ENCODE results near the gene FMNL2. TPM values are rescaled to one million over a fixed set of nuclear protein-coding genes. Genes with fewer than 3 reads are reported as not detected.

FMNL2 gene
- total RNA-seq, 3 donors from 2014 or later (not counting 1 experiment from before 2014, with no cell fraction given) = 0.34 to 3.0 (median 0.78) TPM

DNA sequence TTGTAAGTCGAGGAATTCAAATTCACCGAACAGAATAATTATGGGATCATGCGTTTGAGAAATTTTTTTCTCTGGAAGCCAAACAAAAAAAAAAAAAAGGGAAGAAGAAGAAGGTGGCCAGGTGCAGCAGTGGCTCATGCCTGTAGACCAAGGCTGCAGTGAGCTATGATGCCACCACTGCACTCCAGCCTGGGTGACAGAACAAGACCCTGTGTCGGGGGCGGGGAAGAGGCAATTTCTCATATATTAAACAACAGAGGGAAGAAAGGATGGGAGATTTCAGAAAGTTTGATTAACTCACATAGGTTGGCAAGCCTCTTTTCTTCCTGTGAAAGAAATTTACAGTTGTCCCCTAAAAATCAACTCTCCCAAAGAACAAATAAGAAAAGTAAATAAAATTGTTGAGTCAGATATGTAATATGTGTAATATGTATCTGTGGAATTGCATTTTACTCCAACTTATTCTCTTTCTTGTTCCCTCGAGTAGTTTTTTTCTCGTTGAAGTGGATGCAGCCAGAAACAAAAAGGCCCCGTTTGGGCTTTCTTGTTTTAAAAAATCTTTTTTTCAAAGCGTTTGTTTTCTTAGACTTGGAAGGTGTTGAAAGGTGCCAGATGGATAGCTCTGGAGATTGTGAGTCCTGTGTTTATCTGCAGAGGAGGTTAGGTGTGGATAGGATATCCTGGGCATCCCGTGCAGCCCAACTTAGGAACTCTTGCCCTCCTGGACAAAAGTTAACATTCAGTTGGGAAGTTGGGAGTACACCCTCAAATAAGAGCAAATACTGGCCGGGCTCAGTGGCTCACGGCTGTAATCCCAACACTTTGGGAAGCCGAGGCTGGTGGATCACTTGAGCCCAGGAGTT lies 25.4 kb upstream of the FMNL2 start:
- intact Hi-C loops (cut with micrococcal nuclease) = no loop called here
- H3K4me1 Mint-ChIP-seq = no peaks in the 10 kb centered on the region
- Histone ChIP-seq H3K4me1 (ENCODE audit: control insufficient read depth, insufficient read depth, low read length) (no peaks in the 10 kb centered on the region), H3K27me3 (ENCODE audit: control insufficient read depth, insufficient read depth, low read length) (no peaks in the 10 kb centered on the region), H3K27ac (ENCODE audit: low read length) (no peak overlapping the region), H3K9me3 (ENCODE audit: control insufficient read depth, insufficient read depth, low read length) (no peaks in the 10 kb centered on the region), H3K4me3 (ENCODE audit: low read length) (no peak overlapping the region), H3K36me3 (ENCODE audit: control insufficient read depth, insufficient read depth, low read length) (no peaks in the 10 kb centered on the region)
- 90% methylated on average over 11 of the region's 13 CpGs for WGBS (ENCODE audit: insufficient coverage)
- no peaks in the 10 kb centered on the region for H3K9me3 Mint-ChIP-seq
- H3K4me3 Mint-ChIP-seq = no peak overlapping the region
- no peak for TF ChIP-seq CTCF (IDR thresholded peaks at IDR 0.05)
- peaks cover 0 to under 1% of the 10 kb centered on the region in 2 donors for H3K27me3 Mint-ChIP-seq (ENCODE audit: low read depth in 2 of 2)
- H3K27ac Mint-ChIP-seq = no peak overlapping the region
- ATAC-seq (no peak), DNase-seq (no peak)
- no peaks in the 10 kb centered on the region for H3K36me3 Mint-ChIP-seq

DNA sequence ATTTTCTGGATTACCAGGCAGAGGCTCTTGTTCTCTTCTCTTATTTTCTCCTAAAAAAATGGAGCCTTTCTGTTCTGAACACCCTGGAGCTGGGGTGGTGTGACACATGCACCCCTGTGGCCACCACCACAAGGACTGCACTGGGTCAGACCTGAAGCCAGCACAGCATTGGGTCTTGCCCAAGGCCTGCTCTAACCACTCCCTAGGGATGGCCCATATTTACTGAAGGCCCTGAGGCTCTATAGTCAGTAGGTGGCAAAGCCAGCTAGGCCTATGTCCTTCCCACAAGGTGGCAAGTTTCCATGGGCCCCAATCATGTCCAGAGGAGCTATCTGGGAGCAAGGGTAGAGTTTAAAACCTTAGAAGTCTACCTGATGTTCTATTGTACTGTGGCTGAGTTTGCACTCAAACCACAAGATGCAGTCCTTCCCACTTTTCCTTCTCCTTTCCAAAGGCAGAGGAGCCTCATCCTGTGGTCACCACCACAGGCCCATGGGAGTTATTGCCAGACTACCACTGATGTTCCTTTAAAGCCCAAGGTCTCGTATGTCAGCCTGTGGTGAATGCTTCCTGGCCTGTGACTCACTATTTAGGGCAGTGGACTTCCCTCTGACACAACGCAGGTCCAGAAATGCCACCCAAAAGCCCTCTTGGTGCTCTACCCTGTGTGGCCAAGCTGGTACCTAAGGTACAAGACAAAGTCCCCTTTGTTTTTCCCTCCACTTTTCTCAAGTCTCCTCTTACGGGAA lies 15.0 kb upstream of the FMNL2 start:
- Histone ChIP-seq H3K9me3 (ENCODE audit: control insufficient read depth, insufficient read depth, low read length) (no peaks in the 10 kb centered on the region), H3K4me1 (ENCODE audit: control insufficient read depth, insufficient read depth, low read length) (no peaks in the 10 kb centered on the region), H3K27me3 (ENCODE audit: control insufficient read depth, insufficient read depth, low read length) (no peaks in the 10 kb centered on the region), H3K36me3 (ENCODE audit: control insufficient read depth, insufficient read depth, low read length) (no peaks in the 10 kb centered on the region), H3K4me3 (ENCODE audit: low read length) (no peak overlapping the region), H3K27ac (ENCODE audit: low read length) (no peak overlapping the region)
- 76% methylated on average over 3 of the region's 3 CpGs for WGBS (ENCODE audit: insufficient coverage)
- no peaks in the 10 kb centered on the region for H3K4me1 Mint-ChIP-seq
- DNase-seq = no peak
- peaks cover 7 to 27% of the 10 kb centered on the region in 2 donors for H3K27me3 Mint-ChIP-seq (ENCODE audit: low read depth in 2 of 2)
- H3K27ac Mint-ChIP-seq = no peak overlapping the region
- intact Hi-C loops (cut with micrococcal nuclease) = no loop called here
- H3K4me3 Mint-ChIP-seq = no peak overlapping the region
- no peak for TF ChIP-seq CTCF (IDR thresholded peaks at IDR 0.05)
- H3K9me3 Mint-ChIP-seq = no peaks in the 10 kb centered on the region
- ATAC-seq = peak in 1 of 3 donors; percentile 17
- H3K36me3 Mint-ChIP-seq = no peaks in the 10 kb centered on the region

DNA sequence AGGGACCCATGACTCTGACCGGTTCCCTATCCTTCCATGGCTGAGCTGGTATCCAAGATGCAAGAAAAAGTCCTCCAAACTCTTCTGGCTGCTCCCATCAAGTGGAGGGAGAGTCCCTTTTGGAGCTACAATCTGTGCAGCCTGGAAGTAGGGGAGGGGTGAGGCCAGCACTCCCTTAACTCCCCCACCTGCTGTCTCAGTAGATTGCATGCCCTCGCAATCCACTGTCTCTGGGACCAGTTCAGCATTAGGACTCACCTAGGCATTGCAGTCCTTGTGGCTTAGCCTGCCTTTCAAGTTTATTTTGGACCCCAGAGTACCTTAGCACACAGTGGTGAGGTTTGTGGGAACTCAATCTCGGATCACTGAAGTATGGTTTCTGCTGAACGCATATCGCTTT lies 14.2 kb upstream of the FMNL2 start:
- no peak for TF ChIP-seq CTCF (IDR thresholded peaks at IDR 0.05)
- DNase-seq (no peak), ATAC-seq (no peak)
- intact Hi-C loops (cut with micrococcal nuclease) = no loop called here
- peaks cover 7 to 27% of the 10 kb centered on the region in 2 donors for H3K27me3 Mint-ChIP-seq (ENCODE audit: low read depth in 2 of 2)
- WGBS (ENCODE audit: insufficient coverage) = 90% methylated on average over 5 of the region's 5 CpGs
- no peaks in the 10 kb centered on the region for H3K36me3 Mint-ChIP-seq
- no peak overlapping the region for H3K27ac Mint-ChIP-seq
- no peaks in the 10 kb centered on the region for H3K4me1 Mint-ChIP-seq
- Histone ChIP-seq H3K36me3 (ENCODE audit: control insufficient read depth, insufficient read depth, low read length) (no peaks in the 10 kb centered on the region), H3K27me3 (ENCODE audit: control insufficient read depth, insufficient read depth, low read length) (no peaks in the 10 kb centered on the region), H3K27ac (ENCODE audit: low read length) (no peak overlapping the region), H3K9me3 (ENCODE audit: control insufficient read depth, insufficient read depth, low read length) (no peaks in the 10 kb centered on the region), H3K4me3 (ENCODE audit: low read length) (no peak overlapping the region), H3K4me1 (ENCODE audit: control insufficient read depth, insufficient read depth, low read length) (no peaks in the 10 kb centered on the region)
- no peaks in the 10 kb centered on the region for H3K9me3 Mint-ChIP-seq
- H3K4me3 Mint-ChIP-seq = no peak overlapping the region

Measured in natural killer cell (primary cell).